Gastroesophageal sphincter (tissue), 3 donors: ENCODE results near the gene PCDH9.

Experiments used
- POLR2A ChIP-seq, 2 donors: fragments of 450-650 bp; IDR thresholded peaks; one replicate each; pipeline ENCODE4 v1.6.1; 2017; ENCODE audit warnings: antibody characterized with exemption in 2 of 2, mild to moderate bottlenecking in 2 of 2, moderate library complexity in 1 of 2
- TF ChIP-seq, protein P1 (sequence below), 4 experiments: fragments of 200-600 bp in 2 of 4; fragments of 450-650 bp in 2 of 4; sonication (generic) in 1 of 4; IDR thresholded peaks; one replicate each; pipeline ENCODE4 v1.5.1; 2017 to 2019; ENCODE audit warnings: antibody characterized with exemption in 4 of 4, mild to moderate bottlenecking in 2 of 4, moderate library complexity in 2 of 4

DNA sequence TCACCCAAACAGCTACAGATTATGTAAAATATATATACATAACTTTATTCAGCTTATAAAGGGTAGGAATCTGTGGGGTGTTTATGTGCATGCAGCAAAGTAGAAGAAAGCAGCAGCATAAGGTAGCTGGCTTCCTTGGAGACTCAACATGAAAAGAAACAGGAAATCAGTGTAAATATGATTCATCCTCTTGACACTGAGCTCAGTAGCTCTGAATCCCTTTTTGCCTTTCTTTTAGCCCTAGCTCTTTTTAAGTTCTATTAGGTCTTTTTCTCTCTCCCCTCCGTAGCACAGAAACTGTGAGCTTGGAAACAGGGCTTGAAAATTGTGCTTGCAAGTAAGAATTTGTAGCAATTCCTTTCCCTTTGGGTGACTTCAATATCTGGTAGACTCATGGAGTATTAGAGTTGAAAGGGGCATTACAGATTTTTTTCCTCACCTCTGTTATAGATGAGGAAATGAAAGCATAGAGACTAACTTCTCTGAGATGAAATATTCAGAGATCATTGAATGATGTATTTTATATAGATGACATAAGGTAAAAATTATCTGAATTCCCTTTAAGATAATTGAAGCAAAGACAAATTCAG is 314.4 kb downstream of the PCDH9 start:
- TF ChIP-seq POLR2A (IDR thresholded peaks at IDR 0.05): no peak
- TF ChIP-seq, protein P1, sequence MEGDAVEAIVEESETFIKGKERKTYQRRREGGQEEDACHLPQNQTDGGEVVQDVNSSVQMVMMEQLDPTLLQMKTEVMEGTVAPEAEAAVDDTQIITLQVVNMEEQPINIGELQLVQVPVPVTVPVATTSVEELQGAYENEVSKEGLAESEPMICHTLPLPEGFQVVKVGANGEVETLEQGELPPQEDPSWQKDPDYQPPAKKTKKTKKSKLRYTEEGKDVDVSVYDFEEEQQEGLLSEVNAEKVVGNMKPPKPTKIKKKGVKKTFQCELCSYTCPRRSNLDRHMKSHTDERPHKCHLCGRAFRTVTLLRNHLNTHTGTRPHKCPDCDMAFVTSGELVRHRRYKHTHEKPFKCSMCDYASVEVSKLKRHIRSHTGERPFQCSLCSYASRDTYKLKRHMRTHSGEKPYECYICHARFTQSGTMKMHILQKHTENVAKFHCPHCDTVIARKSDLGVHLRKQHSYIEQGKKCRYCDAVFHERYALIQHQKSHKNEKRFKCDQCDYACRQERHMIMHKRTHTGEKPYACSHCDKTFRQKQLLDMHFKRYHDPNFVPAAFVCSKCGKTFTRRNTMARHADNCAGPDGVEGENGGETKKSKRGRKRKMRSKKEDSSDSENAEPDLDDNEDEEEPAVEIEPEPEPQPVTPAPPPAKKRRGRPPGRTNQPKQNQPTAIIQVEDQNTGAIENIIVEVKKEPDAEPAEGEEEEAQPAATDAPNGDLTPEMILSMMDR (IDR thresholded peaks at IDR 0.05): no peak
